Keratinocyte (primary cell): Measurements from ENCODE around the gene C19orf85. TPM values are rescaled to one million over a fixed set of nuclear protein-coding genes. Genes with fewer than 3 reads are reported as not detected.

Experiments used
- DNase-seq: peaks from one replicate; pipeline ENCODE4 v3.0.0-alpha.2; 2011; ENCODE audit warnings: low read depth, missing footprints, low spot score
- FAIRE-seq: peaks from 2 replicates; lab custom pipeline; 2011; peaks lifted over from hg19 to GRCh38; lab: Jason Lieb, UNC
- H2AFZ ChIP-seq: 2 replicates; pipeline ENCODE4 v1.6.0; 2012; ENCODE audit warnings: low read length, control low read depth, inconsistent platforms; ENCODE audit not compliant: control insufficient read depth
- H3K27ac ChIP-seq: 2 replicates; pipeline ENCODE4 v1.5.1; 2011; ENCODE audit warnings: low read length; ENCODE audit not compliant: control insufficient read depth, insufficient read depth
- H3K27me3 ChIP-seq: 3 replicates; pipeline ENCODE4 v1.6.0; 2011; ENCODE audit warnings: low read length; ENCODE audit not compliant: control insufficient read depth, insufficient read depth; ENCODE audit errors: extremely low read depth
- H3K36me3 ChIP-seq, 2 experiments: 2 replicates in 1 of 2; 3 replicates in 1 of 2; pipeline ENCODE4 v1.5.1; 2011; ENCODE audit warnings: low read length in 2 of 2, mild to moderate bottlenecking in 1 of 2; ENCODE audit not compliant: control insufficient read depth in 2 of 2, insufficient read depth in 2 of 2; ENCODE audit errors: extremely low read depth in 1 of 2
- H3K4me1 ChIP-seq: 3 replicates; pipeline ENCODE4 v1.5.1; 2011; ENCODE audit warnings: low read length; ENCODE audit not compliant: control insufficient read depth, insufficient read depth; ENCODE audit errors: extremely low read depth
- H3K4me2 ChIP-seq: 3 replicates; pipeline ENCODE4 v1.6.0; 2011; ENCODE audit warnings: low read depth, low read length; ENCODE audit not compliant: control insufficient read depth, insufficient read depth; ENCODE audit errors: extremely low read depth
- H3K4me3 ChIP-seq, 3 experiments: fragments of 200-600 bp in 1 of 3; sonication (generic) in 1 of 3; 2 replicates in 2 of 3; 3 replicates in 1 of 3; pipeline ENCODE4 v1.5.1; 2011 to 2016; ENCODE audit warnings: low read length in 3 of 3, mild to moderate bottlenecking in 3 of 3, control low read depth in 2 of 3, inconsistent platforms in 1 of 3, low read depth in 1 of 3, mixed read lengths in 1 of 3, mixed run types in 1 of 3, moderate library complexity in 1 of 3; ENCODE audit not compliant: control insufficient read depth in 2 of 3, insufficient read depth in 2 of 3; ENCODE audit errors: extremely low read depth in 1 of 3
- H3K79me2 ChIP-seq: 2 replicates; pipeline ENCODE4 v1.6.0; 2012; ENCODE audit warnings: low read length; ENCODE audit not compliant: control insufficient read depth, insufficient read depth
- H3K9ac ChIP-seq: 3 replicates; pipeline ENCODE4 v1.6.0; 2011; ENCODE audit warnings: low read length; ENCODE audit not compliant: control insufficient read depth, insufficient read depth; ENCODE audit errors: extremely low read depth
- H3K9me1 ChIP-seq: 3 replicates; pipeline ENCODE4 v1.6.0; 2011; ENCODE audit warnings: low read length; ENCODE audit not compliant: control insufficient read depth, insufficient read depth; ENCODE audit errors: extremely low read depth
- H3K9me3 ChIP-seq: 2 replicates; pipeline ENCODE4 v1.5.1; 2012; ENCODE audit warnings: low read depth, low read length; ENCODE audit not compliant: control insufficient read depth
- H4K20me1 ChIP-seq: 3 replicates; pipeline ENCODE4 v1.6.0; 2011; ENCODE audit warnings: low read length; ENCODE audit not compliant: control insufficient read depth, insufficient read depth; ENCODE audit errors: extremely low read depth
- EZH2 ChIP-seq: IDR thresholded peaks from one replicate; pipeline ENCODE4 v1.6.1; 2012; ENCODE audit warnings: inconsistent platforms, mild to moderate bottlenecking, low read length, moderate library complexity
- dilution Hi-C: fragments of 300-500 bp; cut with MboI; formaldehyde crosslinking; loops from one replicate; pipeline ENCODE4 v1.7.0; 2020; ENCODE audit warnings: low sequenced_read_pairs; ENCODE audit not compliant: extremely low pct_ligation_motif_present
- polyA plus RNA-seq, 5 experiments: library from polyadenylated mRNA; depleted of rRNA in 3 of 5; stranded (reverse) in 3 of 5; stranded (forward) in 1 of 5; unstranded in 1 of 5; fragments of >200 nt; gene quantifications; 1 replicate in 1 of 5; 2 replicates in 3 of 5; 3 replicates in 1 of 5; pipeline versions ENCODE4 v1.2.1 to v1.2.3, GENCODE V29; 2011 to 2012; ENCODE audit warnings: missing spikeins in 2 of 5, low read depth in 1 of 5, low replicate concordance in 1 of 5
- TF ChIP-seq, protein P1 (sequence below), 3 experiments: IDR thresholded peaks in 1 of 3; conservative IDR thresholded peaks in 1 of 3; optimal IDR thresholded peaks in 1 of 3; 2 replicates in 2 of 3; 3 replicates in 1 of 3; pipeline versions ENCODE3 to v1.5.1; 2011; ENCODE audit warnings: low read length in 3 of 3, mild to moderate bottlenecking in 3 of 3, moderate library complexity in 2 of 3, control low read depth in 1 of 3, inconsistent platforms in 1 of 3; ENCODE audit not compliant: insufficient read depth in 2 of 3; ENCODE audit errors: extremely low read depth in 1 of 3

C19orf85 gene
- polyA plus RNA-seq, 1 donor (not counting 4 experiments of a cell fraction or from before 2014, with no cell fraction given) = not detected

GRCh38 chr19:55446060-55446459 is 18.5 kb downstream of the C19orf85 start:
- Histone ChIP-seq H3K4me1 (peaks cover 28% of the 10 kb centered on the region), H3K9me3 (no peaks in the 10 kb centered on the region), H3K36me3 (no peaks in the 10 kb centered on the region), H3K27me3 (peaks cover 56% of the 10 kb centered on the region), H4K20me1 (peaks cover 5% of the 10 kb centered on the region), H2AFZ (no peak overlapping the region), H3K79me2 (no peaks in the 10 kb centered on the region), H3K4me2 (peak overlapping the region; percentile 67), H3K4me3 (no peak overlapping the region), H3K9ac (no peak overlapping the region), H3K27ac (no peak overlapping the region), H3K9me1 (no peaks in the 10 kb centered on the region)
- FAIRE-seq (peak; percentile 81), DNase-seq (peak; percentile 66)
- TF ChIP-seq EZH2 = no peak
- TF ChIP-seq, protein P1, sequence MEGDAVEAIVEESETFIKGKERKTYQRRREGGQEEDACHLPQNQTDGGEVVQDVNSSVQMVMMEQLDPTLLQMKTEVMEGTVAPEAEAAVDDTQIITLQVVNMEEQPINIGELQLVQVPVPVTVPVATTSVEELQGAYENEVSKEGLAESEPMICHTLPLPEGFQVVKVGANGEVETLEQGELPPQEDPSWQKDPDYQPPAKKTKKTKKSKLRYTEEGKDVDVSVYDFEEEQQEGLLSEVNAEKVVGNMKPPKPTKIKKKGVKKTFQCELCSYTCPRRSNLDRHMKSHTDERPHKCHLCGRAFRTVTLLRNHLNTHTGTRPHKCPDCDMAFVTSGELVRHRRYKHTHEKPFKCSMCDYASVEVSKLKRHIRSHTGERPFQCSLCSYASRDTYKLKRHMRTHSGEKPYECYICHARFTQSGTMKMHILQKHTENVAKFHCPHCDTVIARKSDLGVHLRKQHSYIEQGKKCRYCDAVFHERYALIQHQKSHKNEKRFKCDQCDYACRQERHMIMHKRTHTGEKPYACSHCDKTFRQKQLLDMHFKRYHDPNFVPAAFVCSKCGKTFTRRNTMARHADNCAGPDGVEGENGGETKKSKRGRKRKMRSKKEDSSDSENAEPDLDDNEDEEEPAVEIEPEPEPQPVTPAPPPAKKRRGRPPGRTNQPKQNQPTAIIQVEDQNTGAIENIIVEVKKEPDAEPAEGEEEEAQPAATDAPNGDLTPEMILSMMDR (optimal IDR thresholded peaks at IDR 0.05 in 1 of 3, IDR thresholded peaks at IDR 0.05 in 1 of 3, conservative IDR thresholded peaks at IDR 0.05 in 1 of 3; ENCODE audit: extremely low read depth in 1 of 3, insufficient read depth in 2 of 3, low read length in 3 of 3) = no peak
- dilution Hi-C loops = no loop called here

- Histone ChIP-seq H3K27me3 (peaks cover 54% of the 10 kb centered on the region), H3K36me3 (no peaks in the 10 kb centered on the region), H3K9me3 (no peaks in the 10 kb centered on the region), H3K4me2 (no peak overlapping the region), H3K27ac (no peak overlapping the region), H4K20me1 (peaks cover 5% of the 10 kb centered on the region), H3K9me1 (no peaks in the 10 kb centered on the region), H3K79me2 (no peaks in the 10 kb centered on the region), H2AFZ (no peak overlapping the region), H3K9ac (no peak overlapping the region), H3K4me3 (no peak overlapping the region), H3K4me1 (peaks cover 28% of the 10 kb centered on the region)
- dilution Hi-C loops = no loop called here
- no peak for TF ChIP-seq EZH2
- TF ChIP-seq, protein P1 (optimal IDR thresholded peaks at IDR 0.05 in 1 of 3, IDR thresholded peaks at IDR 0.05 in 1 of 3, conservative IDR thresholded peaks at IDR 0.05 in 1 of 3; ENCODE audit: extremely low read depth in 1 of 3, insufficient read depth in 2 of 3, low read length in 3 of 3) = no peak
- DNase-seq (no peak), FAIRE-seq (no peak)
Observed at GRCh38 chr19:55444646-55445045, 19.9 kb downstream of the C19orf85 start.
